Hippocampal formation (tissue), 2 donors: Measurements from ENCODE around the gene NRG2.

ENCODE experiments used
- DNase-seq, 2 donors: peaks; one replicate each; lab custom pipeline; 2025; lab: John Stamatoyannopoulos, UW

The NRG2 gene

DNA sequence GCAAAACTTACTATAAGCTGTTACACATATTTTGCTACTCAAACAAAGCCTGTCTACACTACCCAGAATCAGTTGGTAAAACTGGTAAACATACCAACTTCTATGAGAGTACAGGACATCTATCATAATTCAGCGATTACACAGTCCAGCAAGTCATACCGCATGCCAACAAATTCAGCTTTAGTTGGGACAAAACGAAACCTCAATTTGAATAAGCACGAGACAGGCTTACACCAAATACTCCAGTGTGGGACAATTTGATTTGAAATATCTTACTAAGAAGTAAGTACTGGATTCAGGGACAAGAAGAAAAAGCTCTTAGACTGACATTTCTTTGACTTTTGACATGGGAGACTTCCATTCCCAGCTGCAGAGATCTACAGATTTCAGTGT lies 2.0 kb downstream of the NRG2 start:
- DNase-seq, result no peak

DNA sequence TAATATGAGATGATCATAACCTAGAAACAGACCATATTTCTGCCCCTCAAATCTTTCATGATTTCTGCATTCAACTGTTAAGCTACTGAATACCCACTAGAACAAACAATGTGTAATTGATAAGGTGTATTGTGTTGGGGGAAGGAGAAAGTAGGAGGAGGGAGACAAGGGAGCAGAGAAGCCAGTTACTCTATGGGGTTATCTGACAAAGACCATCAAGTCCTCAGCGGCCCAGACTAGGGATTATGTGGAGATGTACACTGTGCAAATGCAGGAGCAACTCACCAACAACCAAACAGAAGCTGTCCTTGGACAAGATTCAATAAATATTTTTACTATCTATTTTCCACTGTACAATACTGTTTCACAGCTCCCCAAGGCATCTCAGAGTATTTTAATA lies 2.7 kb downstream of the NRG2 start:
- peak in 1 of 2 donors; percentile 5 for DNase-seq

DNA sequence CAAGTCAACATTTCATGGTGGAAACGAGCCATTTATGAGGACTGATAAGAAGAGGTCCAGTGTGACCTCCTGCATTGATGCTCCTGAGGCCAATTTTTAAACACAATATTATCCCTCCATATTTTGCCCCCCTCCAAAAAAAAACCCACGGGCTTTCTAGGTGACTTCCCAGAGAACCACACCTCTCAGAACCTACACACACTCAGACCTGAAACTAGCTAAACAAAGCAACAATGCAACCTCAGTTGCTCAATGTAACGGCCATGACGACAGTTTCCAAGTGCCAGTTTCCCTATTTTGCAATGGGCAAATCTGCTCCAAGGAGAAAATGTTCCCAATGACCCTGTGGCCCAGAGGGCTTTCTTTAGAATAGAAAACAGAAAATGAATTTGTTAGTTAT lies 3.5 kb downstream of the NRG2 start:
- DNase-seq, result no peak

DNA sequence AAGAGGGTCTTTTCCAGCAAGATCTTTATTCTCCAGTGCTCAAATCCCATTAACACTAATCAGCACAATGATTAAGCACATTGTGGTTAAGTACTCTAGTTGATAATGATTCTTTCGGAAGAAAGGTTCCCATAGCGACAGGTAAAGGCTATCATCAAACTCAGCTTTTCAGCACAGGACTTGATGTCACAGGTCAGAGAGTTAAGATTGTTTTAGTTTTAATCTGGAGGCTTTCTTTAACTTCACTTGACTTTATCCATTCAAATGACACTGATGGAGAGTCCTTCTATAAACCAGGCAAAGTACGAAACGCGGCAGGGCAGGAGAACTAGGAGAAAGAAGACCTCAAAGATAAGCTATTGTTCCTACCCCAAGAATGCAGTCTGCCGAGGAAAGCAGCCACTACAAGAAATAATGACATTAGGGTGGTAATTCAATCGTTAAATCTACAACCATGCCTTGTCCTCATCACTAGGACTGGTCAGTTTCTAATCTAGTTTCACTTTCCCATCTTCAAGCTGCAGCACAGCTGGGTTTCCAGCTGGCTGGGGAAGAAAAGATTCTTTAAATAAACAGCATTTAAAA lies 4.6 kb downstream of the NRG2 start:
- DNase-seq, result no peak

DNA sequence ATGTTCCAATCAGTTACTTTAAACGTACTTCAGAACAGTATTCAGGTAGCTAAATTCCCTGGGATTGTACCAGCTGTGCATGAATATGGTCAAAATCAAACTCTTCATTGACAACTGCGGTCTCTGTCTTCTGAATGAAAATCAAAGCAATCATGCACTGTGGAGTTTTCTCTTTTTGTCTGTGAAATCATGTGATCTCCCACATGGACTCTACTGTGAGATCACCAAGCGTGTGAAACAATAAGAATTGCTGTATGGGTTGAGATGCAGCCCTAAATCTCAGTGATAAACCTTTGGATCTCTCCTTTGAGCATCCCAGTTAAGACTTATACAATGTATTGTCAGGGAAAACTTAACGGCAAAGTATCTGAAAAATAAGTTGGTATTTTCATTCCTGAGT lies 6.1 kb downstream of the NRG2 start:
- DNase-seq, result peak in 1 of 2 donors; percentile 29

DNA sequence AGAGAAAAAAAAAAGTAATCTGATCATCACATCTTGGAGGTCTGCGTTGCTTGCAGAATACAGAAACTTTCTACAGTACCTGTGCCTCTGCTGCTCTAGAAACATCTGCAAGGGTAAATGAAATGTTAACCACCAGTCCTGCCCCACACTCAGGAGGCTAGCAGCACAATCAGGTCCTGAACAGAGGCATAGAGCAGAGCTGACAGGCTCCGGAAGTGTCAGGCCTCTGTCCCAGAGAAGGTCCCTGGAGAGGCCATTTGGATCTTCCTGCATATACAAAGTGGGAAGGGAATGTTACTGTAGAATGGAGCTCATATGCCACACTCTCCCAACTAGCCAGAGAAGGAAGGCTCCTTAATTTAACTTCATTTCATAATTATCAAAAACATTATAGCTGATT lies 7.2 kb downstream of the NRG2 start:
- no peak for DNase-seq

DNA sequence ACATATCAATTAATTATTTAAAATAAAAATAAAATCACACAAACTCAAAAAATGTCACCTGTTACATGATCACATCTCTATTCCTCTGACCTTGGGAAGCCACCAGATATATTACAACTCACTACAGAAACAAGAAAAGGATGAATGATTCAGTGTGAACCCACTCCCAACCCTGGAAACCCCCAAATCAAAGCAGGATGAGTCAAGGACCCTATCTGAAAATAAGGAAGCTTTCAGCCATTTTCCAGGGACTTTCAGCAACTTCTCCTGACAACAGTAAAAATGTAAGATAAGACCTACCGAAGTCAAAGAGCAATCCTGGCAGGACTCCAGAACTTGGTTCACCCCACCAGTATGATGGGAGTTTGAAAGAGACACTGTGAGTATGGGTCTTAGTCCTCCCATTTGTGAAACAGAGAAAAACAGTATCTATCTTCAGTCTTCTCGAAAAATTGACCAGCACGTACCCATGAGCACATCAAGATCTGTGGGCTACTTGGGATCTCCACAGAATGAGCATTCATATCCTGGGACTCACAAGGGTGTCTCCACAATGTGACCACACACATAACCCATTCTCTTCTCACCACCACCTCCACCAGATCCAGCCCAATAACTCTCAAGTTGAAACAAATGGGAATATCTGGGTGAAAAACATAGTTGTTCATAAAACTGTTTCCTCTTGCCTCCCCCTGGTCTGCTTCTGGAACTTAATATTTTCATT lies 9.9 kb downstream of the NRG2 start:
- no peak for DNase-seq

DNA sequence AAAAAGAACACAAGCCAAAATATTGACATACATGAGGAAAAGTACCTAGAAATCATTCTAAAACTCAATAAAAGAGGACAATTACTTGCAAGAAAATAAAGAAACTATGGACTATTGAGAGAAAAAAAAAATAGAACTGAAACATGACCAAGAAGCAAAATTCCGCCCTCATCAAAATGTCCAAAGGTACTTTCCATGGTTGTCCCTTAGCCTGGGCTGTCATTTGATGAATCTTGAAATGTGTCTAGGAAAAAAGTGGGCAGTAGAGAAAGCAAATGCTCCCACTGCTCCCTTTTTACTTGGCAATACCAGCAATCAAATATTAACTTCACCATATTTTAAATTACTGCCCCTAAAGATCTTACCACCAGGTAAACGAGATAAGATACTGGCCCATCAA lies 10.8 kb downstream of the NRG2 start:
- DNase-seq, result no peak

DNA sequence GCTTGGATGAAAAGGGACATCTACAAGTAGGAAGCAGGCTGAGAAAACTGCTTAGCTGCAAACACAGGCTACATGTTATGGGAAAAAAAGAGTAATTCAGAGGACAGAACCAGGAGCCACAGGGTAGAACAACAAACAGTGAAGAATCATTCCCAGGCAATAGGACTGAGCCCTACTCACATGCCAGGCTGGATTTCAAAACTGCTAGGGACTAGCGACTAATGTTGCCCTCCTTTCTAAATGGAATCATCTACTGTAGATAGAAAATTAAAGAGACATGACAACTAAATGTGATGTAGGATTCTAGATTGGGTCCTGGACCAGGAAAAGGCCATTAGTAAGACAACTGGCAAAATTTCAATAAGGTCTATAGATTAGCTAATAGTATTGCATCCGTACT lies 15.3 kb downstream of the NRG2 start:
- DNase-seq, result no peak

DNA sequence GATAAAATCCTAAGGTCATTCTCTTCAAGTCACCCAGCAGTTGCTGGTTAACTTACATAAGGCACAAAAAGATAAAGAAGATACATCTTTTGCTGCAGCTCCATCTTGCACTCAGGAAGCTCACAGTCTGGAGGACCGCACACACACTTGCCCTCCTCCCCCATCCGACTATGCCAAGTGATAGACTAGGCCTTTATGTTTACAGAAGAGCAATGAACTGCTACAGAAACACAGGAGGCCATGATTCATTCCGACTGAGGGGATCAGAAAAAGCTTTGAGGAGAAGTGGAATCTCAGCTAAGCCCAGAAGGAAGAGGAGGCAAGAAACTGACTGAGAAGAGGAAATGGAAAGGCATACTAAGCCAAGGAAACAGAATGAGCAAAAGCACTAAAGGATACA lies 17.4 kb downstream of the NRG2 start:
- no peak for DNase-seq

DNA sequence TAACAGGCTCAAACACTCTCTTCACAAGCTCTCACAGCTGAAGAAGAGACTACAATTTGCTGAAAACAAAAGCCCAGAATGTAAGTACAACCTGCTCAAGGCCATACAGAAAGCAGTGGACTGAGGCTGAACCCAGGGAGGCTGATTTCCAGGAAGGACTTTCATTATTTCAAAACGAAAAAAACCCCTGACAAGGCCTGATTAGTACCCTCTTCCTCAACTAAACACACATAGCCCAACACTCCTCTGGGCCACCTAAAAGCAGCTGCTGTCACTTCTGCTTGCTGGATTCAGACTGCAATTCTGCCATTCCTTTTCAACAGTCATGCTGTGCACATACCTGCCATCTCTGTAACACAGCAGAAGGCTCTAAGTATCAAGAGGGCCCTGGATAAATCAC lies 18.2 kb downstream of the NRG2 start:
- no peak for DNase-seq

DNA sequence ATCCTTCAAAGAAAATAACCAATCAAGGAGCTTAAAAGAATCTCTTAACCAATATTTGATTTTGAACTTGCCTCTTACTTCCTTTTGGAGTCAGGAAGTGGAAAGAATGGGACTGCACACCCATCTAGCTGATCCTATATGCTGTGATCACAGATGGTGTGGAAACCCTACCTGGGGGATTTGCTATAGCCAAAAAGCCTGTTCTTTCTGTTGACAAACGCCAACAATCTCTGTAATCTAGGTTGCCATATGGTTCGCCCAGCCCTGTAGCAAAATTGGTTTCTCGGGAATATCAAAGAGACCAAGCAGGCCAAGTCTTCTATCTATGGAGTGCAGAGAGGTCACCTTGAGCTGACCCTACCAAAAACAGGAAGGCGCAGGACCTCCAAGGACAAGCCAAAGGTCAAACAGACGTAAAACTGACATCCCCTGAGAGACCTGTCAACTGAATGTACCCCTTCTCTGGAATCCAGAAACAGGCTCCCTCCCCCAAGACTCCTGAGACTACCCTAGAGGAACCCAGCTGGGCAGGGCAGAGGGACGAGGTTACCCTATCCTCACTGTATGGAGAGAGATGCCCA lies 19.4 kb downstream of the NRG2 start:
- no peak for DNase-seq

DNA sequence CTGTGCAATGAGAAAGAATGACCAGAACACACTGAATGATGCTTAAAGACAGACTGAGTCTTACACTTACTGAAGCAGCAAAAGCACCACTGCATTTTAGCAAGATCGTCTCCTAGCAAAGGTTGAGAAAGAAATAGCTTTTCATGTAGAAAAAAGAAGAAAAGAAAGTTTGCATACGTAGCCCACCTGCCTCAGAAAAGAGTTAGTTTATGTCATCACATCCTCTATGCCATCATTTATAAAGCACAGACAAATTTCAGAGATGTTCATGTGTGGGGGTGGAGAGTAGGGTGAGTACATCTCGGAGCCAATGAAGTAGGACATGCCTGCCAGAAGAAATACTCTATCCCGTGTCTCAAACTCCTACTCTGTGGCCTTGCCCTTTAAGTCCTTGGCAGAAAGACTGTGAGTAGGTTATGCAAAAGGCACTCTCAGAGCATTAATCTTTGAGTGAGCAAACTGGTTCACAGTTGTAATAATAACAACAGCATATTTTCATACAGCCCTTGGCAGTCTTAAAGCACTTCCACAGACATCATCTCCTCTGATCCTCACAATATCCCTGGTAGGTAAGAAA lies 22.4 kb downstream of the NRG2 start:
- no peak for DNase-seq

DNA sequence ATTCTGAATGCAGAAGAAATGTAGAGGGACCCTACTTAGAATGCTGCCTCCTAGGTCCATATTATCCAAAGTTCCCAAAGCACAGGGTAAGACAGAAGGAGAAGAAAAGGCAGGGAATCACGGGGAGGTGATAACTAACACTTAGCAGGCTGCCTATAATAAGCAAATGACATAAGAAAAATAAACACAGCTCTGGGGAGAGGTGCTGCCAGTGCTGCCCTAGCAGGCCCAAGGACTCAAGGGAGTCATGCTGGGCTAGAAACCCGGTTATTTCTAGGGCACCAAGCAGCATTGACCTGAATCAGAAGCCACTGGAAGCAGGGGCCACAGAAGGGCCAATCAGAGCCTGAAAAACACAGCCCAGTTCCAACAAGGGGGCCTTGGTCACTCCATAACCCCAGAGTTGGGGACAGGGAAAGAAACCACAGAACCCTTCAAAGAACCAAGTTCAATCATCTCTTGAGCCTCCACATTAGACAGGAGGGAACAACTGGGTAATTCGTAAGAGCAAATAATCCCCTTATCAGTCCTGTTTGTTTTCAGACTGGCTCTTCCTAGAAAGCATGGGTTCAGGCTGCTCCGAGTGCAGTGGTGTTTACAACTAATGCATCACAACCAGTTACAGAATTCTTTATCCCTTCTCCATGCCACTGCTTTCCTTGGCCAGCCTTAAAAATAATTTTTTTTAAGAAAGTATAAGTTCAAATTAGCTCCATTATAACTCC lies 24.0 kb downstream of the NRG2 start:
- DNase-seq, result no peak

DNA sequence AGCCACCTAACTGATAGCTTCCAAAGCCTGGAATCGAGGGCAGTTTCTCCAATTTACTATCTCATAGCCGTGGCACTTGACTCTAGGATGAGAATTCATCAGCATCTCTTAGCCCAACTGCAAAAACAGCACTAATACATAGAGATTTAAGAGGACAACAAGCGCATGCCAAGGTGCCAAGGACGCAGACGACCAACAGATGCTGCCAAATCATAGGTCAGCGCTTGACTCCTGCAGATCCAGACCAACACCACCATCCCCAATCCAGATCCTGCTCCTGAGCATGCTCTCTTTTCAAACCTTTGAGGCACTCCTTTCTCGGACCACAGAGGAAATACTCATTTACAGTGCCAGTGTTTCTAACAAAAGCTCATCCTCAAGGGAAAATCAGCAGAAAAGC lies 24.6 kb downstream of the NRG2 start:
- no peak for DNase-seq

DNA sequence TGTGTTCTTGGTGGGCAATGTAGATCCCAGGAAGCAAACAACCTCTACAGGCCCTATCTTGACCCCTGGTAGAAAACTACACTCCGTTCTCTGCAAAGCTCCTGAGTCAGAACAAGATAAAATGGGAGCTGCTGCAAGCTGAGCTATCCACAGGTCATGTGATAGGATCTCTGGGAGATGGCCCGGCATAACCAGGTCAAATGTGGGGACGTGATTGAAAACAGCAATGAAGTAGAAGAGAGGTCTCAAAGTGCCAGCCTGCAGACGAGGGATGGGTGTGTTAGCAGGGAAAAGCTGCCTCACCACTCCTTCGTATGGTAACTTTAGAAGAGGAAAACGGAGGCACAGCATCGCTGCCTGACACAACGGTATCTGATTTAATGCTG lies 25.0 kb downstream of the NRG2 start:
- DNase-seq, result no peak

DNA sequence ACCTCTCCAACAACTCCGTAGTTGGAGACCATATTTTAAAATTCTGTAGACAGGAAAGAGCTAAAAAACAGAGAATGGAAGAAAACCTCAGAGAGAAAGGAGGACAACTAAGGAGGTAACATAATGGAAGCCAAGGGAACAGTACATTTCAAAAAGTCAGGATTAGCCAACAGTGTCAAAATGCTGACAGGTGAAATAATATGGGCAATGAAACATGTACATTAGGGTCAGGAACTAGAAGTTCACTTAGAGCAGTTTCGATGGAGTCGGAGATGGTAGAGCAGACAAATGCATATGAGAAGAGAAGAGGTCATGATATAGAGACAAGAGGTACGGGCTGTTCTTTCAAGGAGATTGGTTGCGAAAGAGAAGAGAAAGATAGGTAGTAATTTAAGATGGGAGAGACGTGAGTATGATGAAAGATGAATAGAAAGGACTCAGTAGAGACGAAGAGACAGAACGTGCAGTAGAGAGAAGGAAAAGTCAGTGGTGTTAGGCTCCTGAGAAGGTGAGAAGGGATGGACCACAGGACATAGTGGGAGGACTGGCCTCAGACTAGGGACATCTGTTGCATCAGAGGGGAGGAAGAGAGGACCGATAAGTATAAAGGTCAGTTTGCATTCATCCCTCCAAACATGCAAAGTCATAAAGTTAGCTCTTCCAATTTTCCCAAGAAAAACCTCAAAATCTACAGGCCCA lies 25.6 kb downstream of the NRG2 start:
- DNase-seq, result no peak

DNA sequence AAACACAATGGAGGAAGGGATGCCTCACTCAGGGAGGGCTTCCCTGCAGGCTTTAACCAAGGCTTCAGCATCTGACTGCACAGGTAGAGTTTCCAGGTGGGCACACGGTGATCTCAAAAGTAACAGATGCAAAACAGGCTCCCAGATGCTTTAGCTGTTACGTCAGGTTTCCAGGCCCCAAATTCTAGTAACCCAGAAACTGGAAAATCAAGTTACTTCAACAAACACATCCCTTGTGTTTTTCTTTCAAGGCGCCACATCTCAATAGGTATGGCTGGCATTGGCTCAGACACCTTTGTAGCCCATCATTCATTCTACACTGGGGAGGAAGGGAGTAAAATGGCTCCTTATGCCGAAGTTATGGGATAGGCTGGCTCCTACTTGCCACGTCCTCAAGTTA lies 27.4 kb downstream of the NRG2 start:
- no peak for DNase-seq

DNA sequence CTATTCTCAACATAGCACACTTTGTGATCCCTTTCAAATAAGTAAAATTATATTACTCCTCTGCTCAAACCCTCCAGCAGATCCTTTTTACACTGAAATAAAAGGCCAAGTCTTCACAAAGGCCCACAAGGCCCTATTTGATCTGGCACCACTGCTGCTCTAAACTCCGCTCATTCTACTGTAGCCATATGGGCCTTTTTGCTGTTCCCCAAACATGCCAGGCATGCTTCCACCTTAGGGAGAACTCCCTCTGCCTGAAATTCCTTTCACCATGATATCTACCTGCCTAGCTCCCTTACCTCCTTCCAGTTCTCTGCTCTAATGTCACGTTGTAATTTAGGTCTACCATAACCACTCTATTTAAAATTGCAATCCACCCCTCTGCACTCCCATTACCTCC lies 28.3 kb downstream of the NRG2 start:
- DNase-seq, result no peak

DNA sequence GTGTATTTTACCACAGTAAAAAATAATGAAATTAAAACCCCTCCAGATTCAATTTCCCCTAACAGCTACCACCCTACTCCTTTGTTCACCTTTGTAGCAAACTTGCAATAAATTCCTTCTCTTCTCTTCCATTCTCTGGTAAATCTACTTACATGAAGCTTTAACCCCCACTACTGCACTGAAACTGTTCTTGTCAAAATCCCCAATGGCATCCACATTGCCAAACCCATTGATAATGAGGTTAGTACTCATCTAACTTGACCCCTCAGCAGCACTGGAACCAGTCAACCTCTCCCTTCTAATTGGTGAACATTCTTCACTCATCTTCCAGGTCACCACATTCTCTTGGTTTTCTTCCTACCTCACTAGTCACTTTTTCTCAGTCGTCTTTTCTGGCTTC lies 29.6 kb downstream of the NRG2 start:
- no peak for DNase-seq

DNA sequence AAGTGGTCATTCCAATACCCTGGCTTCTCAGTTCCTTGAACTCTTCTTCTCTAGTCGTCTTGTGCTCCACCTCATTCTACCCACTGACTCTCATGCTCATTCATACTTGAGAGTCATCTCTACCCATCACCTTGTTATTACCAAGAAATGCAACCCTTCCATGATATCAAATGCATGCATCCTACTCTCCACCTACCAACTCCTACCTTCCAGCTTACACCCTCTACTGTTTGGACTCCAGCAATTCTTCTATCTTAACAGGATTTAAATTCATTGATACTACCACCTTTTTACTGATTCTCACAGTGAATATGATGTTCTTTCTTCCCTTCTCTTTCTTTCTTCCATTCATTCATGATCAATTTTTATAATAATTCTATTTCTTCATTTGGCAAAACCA lies 30.7 kb downstream of the NRG2 start:
- DNase-seq, result no peak

DNA sequence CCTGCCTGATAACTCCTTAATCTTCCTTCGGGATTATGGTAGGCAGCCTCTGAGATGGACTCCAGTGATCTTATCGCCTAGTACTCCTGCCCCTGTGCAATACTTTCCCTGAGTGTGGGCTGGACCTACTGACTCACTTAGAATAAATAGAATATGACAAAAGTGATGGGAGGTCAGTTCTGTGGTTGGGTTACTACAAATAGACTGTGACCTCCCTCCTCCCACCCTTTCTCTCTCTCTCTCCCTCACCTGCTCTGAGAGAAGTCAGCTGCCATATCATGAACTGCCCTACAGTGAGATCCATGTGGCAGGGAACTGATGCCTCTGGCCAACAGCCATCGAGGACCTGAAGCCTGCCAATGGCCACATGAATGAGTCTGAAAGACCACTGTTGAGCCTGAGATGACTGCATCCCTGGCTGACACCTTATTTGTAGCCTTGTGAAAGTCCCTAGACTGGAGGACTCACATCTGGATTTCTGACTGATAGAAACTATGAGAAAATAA lies 31.7 kb downstream of the NRG2 start:
- DNase-seq, result no peak
